HG03103 (cell line): ENCODE results near the gene PYDC2.
"Not testable (repeated sequence)": the region's sequence is repeated elsewhere in the genome, so short reads cannot be mapped to it uniquely, and the experiment has no call there.

Experiments
- ATAC-seq: cut with Tn5 transposase; IDR thresholded peaks from one replicate; pipeline ENCODE4 v1.9.1; 2021; ENCODE audit warnings: low read depth; ENCODE audit not compliant: unreplicated experiment

The PYDC2 gene

GRCh38 chr3:191460360-191460759 lies 603 bp upstream of the PYDC2 start:
- ATAC-seq, result no peak

- no peak for ATAC-seq
Observed at GRCh38 chr3:191470080-191470479, 9.1 kb downstream of the PYDC2 start.

- no peak for ATAC-seq
Observed at GRCh38 chr3:191470545-191470944, 9.6 kb downstream of the PYDC2 start.

- no peak for ATAC-seq
Observed at GRCh38 chr3:191473661-191474198, 12.8 kb downstream of the PYDC2 start.

GRCh38 chr3:191476066-191476772 lies 15.3 kb downstream of the PYDC2 start:
- ATAC-seq, result no peak

GRCh38 chr3:191483994-191484393 lies 23.0 kb downstream of the PYDC2 start:
- ATAC-seq, result not testable (repeated sequence)

GRCh38 chr3:191484461-191484860 lies 23.5 kb downstream of the PYDC2 start:
- no peak for ATAC-seq

GRCh38 chr3:191492601-191493000 lies 31.6 kb downstream of the PYDC2 start:
- ATAC-seq, result no peak

GRCh38 chr3:191493336-191493735 lies 32.4 kb downstream of the PYDC2 start:
- ATAC-seq, result no peak

GRCh38 chr3:191499307-191500080 lies 38.5 kb downstream of the PYDC2 start:
- no peak for ATAC-seq

GRCh38 chr3:191500892-191501291 lies 39.9 kb downstream of the PYDC2 start:
- no peak for ATAC-seq

- no peak for ATAC-seq
Observed at GRCh38 chr3:191502583-191502982, 41.6 kb downstream of the PYDC2 start.

GRCh38 chr3:191509078-191509477 lies 48.1 kb downstream of the PYDC2 start:
- no peak for ATAC-seq
